Upper lobe of left lung (tissue), 6 donors: ENCODE results near the gene DCP1A. TPM values are rescaled to one million over a fixed set of nuclear protein-coding genes. Genes with fewer than 3 reads are reported as not detected.
"Not testable (repeated sequence)": the region's sequence is repeated elsewhere in the genome, so short reads cannot be mapped to it uniquely, and the experiment has no call there.

ENCODE experiments used
- ATAC-seq, 2 donors: fragments of 200-7000 bp; cut with Tn5 transposase; one replicate each; pipeline ENCODE4 v1.9.1; 2022; ENCODE audit warnings: mild to moderate bottlenecking in 2 of 2, moderate library complexity in 2 of 2; ENCODE audit not compliant: low FRiP score in 2 of 2
- DNase-seq, 2 donors: peaks; one replicate each; pipeline ENCODE4 v3.0.0-alpha.2; 2019 to 2020
- H3K27ac ChIP-seq, 4 donors: fragments of 200-600 bp; sonication (generic); one replicate each; pipeline ENCODE4 v1.5.1; 2016 to 2019
- H3K27me3 ChIP-seq, 4 donors: fragments of 200-600 bp; sonication (generic); one replicate each; pipeline ENCODE4 v1.5.1; 2017 to 2019
- H3K36me3 ChIP-seq, 4 donors: fragments of 200-600 bp; sonication (generic); one replicate each; pipeline ENCODE4 v1.5.1; 2016 to 2019
- H3K4me1 ChIP-seq, 4 donors: fragments of 200-600 bp; sonication (generic); one replicate each; pipeline ENCODE4 v1.5.1; 2018 to 2019
- H3K4me3 ChIP-seq, 4 donors: fragments of 200-600 bp; sonication (generic); one replicate each; pipeline ENCODE4 v1.5.1; 2017 to 2019; ENCODE audit warnings: mild to moderate bottlenecking in 2 of 4, moderate library complexity in 1 of 4
- H3K9me3 ChIP-seq, 4 donors: fragments of 200-600 bp; sonication (generic); one replicate each; pipeline ENCODE4 v1.5.1; 2018 to 2019
- EP300 ChIP-seq, 4 donors: sonication (generic); formaldehyde crosslinking; IDR thresholded peaks; one replicate each; pipeline ENCODE4 v1.5.1; 2017; ENCODE audit warnings: antibody characterized with exemption in 4 of 4, control low read depth in 2 of 4
- POLR2A ChIP-seq, 4 donors: fragments of 450-650 bp; IDR thresholded peaks; one replicate each; pipeline ENCODE4 v1.5.1; 2016 to 2017; ENCODE audit warnings: antibody characterized with exemption in 4 of 4, mild to moderate bottlenecking in 2 of 4
- POLR2AphosphoS5 ChIP-seq, 2 donors: sonication (generic); formaldehyde crosslinking; IDR thresholded peaks; one replicate each; pipeline ENCODE4 v1.5.1; 2017; ENCODE audit warnings: antibody characterized with exemption in 2 of 2
- WGBS, 2 donors: methylation state at CpG; one replicate each; pipeline ENCODE4 v1.1.5; 2017 to 2018; 5-methylcytosine and 5-hydroxymethylcytosine counted together
- total RNA-seq, 6 donors: library from RNA; depleted of rRNA in 4 of 6; stranded (reverse); fragments of >200 nt in 4 of 6; gene quantifications; one replicate each; pipeline versions ENCODE4 v1.1.0 to v1.2.1, GENCODE V29; 2016 to 2021
- TF ChIP-seq, protein P1 (sequence below), 6 experiments: fragments of 450-650 bp in 4 of 6; fragments of 200-600 bp in 2 of 6; sonication (generic) in 2 of 6; IDR thresholded peaks; one replicate each; pipeline ENCODE4 v1.5.1; 2016 to 2019; ENCODE audit warnings: antibody characterized with exemption in 6 of 6
- donor health status: DM: no; HTN: no; CAD: no; lungs with moderate emphysema.
- donor health status: DM: no; HTN: yes; CAD: no; lungs with severe emphysema.

The DCP1A gene
- total RNA-seq, 6 donors from 2014 or later: 12.2 to 21.1 (median 18.7) TPM

- 33 to 52% methylated on average over 14 to 22 of the region's 66 CpGs for WGBS, 2 donors
- DNase-seq (peak; percentile 95 to 97), ATAC-seq (peak; percentile 87 to 93)
- Histone ChIP-seq H3K36me3 (no peaks in the 10 kb centered on the region), H3K4me3 (peak within 1 kb of the TSS; percentile 80 to 100 (median 99)), H3K27ac (peak within 1 kb of the TSS; percentile 88 to 98 (median 91)), H3K27me3 (no peaks in the 10 kb centered on the region), H3K4me1 (peaks cover 26 to 46% (median 45%) of the 10 kb centered on the region in 4 donors), H3K9me3 (no peaks in the 10 kb centered on the region)
- peak in 3 of 4 donors; percentile 34 to 89 (median 65) for TF ChIP-seq POLR2A (IDR thresholded peaks at IDR 0.05)
- no peak for TF ChIP-seq EP300 (IDR thresholded peaks at IDR 0.05)
- TF ChIP-seq, protein P1, sequence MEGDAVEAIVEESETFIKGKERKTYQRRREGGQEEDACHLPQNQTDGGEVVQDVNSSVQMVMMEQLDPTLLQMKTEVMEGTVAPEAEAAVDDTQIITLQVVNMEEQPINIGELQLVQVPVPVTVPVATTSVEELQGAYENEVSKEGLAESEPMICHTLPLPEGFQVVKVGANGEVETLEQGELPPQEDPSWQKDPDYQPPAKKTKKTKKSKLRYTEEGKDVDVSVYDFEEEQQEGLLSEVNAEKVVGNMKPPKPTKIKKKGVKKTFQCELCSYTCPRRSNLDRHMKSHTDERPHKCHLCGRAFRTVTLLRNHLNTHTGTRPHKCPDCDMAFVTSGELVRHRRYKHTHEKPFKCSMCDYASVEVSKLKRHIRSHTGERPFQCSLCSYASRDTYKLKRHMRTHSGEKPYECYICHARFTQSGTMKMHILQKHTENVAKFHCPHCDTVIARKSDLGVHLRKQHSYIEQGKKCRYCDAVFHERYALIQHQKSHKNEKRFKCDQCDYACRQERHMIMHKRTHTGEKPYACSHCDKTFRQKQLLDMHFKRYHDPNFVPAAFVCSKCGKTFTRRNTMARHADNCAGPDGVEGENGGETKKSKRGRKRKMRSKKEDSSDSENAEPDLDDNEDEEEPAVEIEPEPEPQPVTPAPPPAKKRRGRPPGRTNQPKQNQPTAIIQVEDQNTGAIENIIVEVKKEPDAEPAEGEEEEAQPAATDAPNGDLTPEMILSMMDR (IDR thresholded peaks at IDR 0.05): no peak
- peak; percentile 76 to 85 for TF ChIP-seq POLR2AphosphoS5 (IDR thresholded peaks at IDR 0.05)
Measured at GRCh38 chr3:53255775-53256703, 91.3 kb downstream of the DCP1A start, which contains the start of gene TKT. Gene TKT, minus strand, starts transcription at chr3:53256022. Its CDS starts 80 bp downstream, at chr3:53255942.

GRCh38 chr3:53255423-53255774 is 91.9 kb downstream of the DCP1A start:
- no peaks in the 10 kb centered on the region for H3K9me3 ChIP-seq
- DNase-seq: no peak
- peaks cover 32 to 53% (median 52%) of the 10 kb centered on the region in 4 donors for H3K4me1 ChIP-seq
- peak; percentile 3 to 74 for ATAC-seq
- H3K27ac ChIP-seq: peak overlapping the region; percentile 88 to 98 (median 91)
- H3K4me3 ChIP-seq: peak overlapping the region; percentile 80 to 100 (median 99)
- H3K36me3 ChIP-seq: no peaks in the 10 kb centered on the region
- WGBS, 2 donors: 0% methylated on average over 2 to 15 of the region's 44 CpGs
- TF ChIP-seq, protein P1 (IDR thresholded peaks at IDR 0.05): no peak
- TF ChIP-seq POLR2A (IDR thresholded peaks at IDR 0.05): no peak
- TF ChIP-seq EP300 (IDR thresholded peaks at IDR 0.05): no peak
- TF ChIP-seq POLR2AphosphoS5 (IDR thresholded peaks at IDR 0.05): no peak
- H3K27me3 ChIP-seq: no peaks in the 10 kb centered on the region

GRCh38 chr3:53254509-53255422 is 92.6 kb downstream of the DCP1A start:
- H3K27me3 ChIP-seq: no peaks in the 10 kb centered on the region
- peak; percentile 87 to 88 for DNase-seq
- TF ChIP-seq, protein P1 (IDR thresholded peaks at IDR 0.05): no peak
- TF ChIP-seq POLR2A (IDR thresholded peaks at IDR 0.05): peak in 1 of 4 donors; percentile 41
- WGBS, 2 donors: 1 to 4% methylated on average over 27 to 28 of the region's 32 CpGs
- no peaks in the 10 kb centered on the region for H3K9me3 ChIP-seq
- H3K4me3 ChIP-seq: peak overlapping the region; percentile 80 to 100 (median 99)
- no peaks in the 10 kb centered on the region for H3K36me3 ChIP-seq
- H3K27ac ChIP-seq: peak overlapping the region; percentile 88 to 98 (median 91)
- ATAC-seq: peak; percentile 64 to 79
- peaks cover 39 to 59% (median 55%) of the 10 kb centered on the region in 4 donors for H3K4me1 ChIP-seq

DNA sequence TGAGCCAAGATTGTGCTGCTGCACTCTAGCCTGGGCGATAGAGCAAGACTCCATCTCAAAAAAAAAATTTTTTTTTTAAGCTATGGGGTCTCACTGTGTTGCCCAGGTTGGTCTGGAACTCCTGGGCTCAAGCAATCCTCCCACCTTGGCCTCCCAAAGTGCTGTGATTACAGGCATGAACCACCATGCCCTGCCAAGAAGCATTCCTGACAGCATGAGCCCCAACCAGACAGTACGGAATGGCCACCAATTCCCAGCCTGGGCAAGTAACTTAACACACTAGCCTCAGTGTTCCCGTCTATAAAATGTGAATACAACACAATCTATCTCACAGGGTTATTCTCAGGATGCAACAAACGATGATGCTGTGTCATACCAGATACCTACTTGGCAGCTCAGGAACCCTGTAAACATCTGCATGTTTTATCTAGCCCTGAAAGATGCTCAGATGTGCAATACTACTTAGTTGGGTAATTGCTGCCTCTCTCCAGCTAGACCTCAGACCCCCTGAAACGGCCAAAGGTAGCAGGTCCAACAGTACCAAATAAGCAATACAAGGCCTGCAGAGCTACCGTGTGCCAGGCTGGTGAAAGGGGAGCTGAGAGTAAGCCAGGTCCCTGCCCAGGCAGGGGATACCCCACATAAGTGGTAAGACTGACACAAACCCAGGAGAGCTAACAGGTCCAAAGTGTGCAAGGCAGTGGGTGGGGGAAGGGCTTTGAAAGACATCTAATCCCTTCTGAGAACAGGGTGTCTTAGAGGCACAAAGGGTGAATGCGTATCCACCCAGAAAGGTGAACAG is 93.4 kb downstream of the DCP1A start:
- Histone ChIP-seq H3K27ac (peak overlapping the region; percentile 88 to 98 (median 91)), H3K4me1 (peaks cover 47 to 66% (median 61%) of the 10 kb centered on the region in 4 donors)
- 43 to 51% methylated on average over 6 to 7 of the region's 7 CpGs for WGBS, 2 donors

GRCh38 chr3:53252947-53253322 is 94.4 kb downstream of the DCP1A start:
- peak overlapping the region in 3 of 4 donors; percentile 99 to 100 (median 99) for H3K4me3 ChIP-seq

More for the DNA sequence above, 93.4 kb downstream of the DCP1A start:
- Histone ChIP-seq H3K9me3 (no peaks in the 10 kb centered on the region), H3K36me3 (no peaks in the 10 kb centered on the region), H3K27me3 (no peaks in the 10 kb centered on the region), H3K4me3 (peak overlapping the region; percentile 80 to 100 (median 99))
- ATAC-seq (no peak), DNase-seq (no peak)
- TF ChIP-seq EP300 (IDR thresholded peaks at IDR 0.05) (no peak), POLR2AphosphoS5 (IDR thresholded peaks at IDR 0.05) (no peak), POLR2A (IDR thresholded peaks at IDR 0.05) (no peak)
- TF ChIP-seq, protein P1 (IDR thresholded peaks at IDR 0.05): no peak

More at GRCh38 chr3:53252947-53253322, 94.4 kb downstream of the DCP1A start:
- 63 to 74% methylated on average over 8 of the region's 8 CpGs for WGBS, 2 donors
- not testable (repeated sequence) for H3K27me3 ChIP-seq, DNase-seq, H3K9me3 ChIP-seq, ATAC-seq, H3K36me3 ChIP-seq
- peaks cover 55 to 75% (median 71%) of the 10 kb centered on the region in 4 donors for H3K4me1 ChIP-seq
- peak overlapping the region; percentile 88 to 98 (median 91) for H3K27ac ChIP-seq
